K562 (cell line): Measurements from ENCODE around the gene NOL4L. TPM values are rescaled to one million over a fixed set of nuclear protein-coding genes. Genes with fewer than 3 reads are reported as not detected.

Experiments
- BRD9 ChIP-seq: fragments of 450-650 bp; IDR thresholded peaks from 2 replicates; pipeline ENCODE4 v1.6.1; 2018; ENCODE audit warnings: low read depth; ENCODE audit not compliant: partially characterized antibody
- ESRRA ChIP-seq: fragments of 450-650 bp; IDR thresholded peaks from 2 replicates; pipeline ENCODE4 v1.6.1; 2014; ENCODE audit warnings: low read depth, mild to moderate bottlenecking, moderate library complexity, borderline replicate concordance
- GABPB2 ChIP-seq: fragments of 250-450 bp; sonication (Bioruptor Pico); conservative IDR thresholded peaks from 2 replicates; pipeline ENCODE4 v1.5.1; 2021; ENCODE audit warnings: mild to moderate bottlenecking
- NFE2 ChIP-seq: IDR thresholded peaks from 2 replicates; pipeline ENCODE4 v1.6.1; 2014; ENCODE audit warnings: antibody characterized with exemption, low read depth
- POLR2A ChIP-seq: fragments of 450-650 bp; conservative IDR thresholded peaks from 2 replicates; pipeline ENCODE4 v1.6.1; 2016
- POU5F1 ChIP-seq: fragments of 150-350 bp; IDR thresholded peaks from 2 replicates; pipeline ENCODE4 v1.6.1; 2014; ENCODE audit warnings: borderline replicate concordance, low read length, low read depth, mild to moderate bottlenecking; ENCODE audit not compliant: partially characterized antibody
- RB1 ChIP-seq: fragments of 450-650 bp; IDR thresholded peaks from 2 replicates; pipeline ENCODE4 v1.6.1; 2017; ENCODE audit warnings: low read depth, mild to moderate bottlenecking
- RBBP5 ChIP-seq: fragments of 200-600 bp; sonication (generic); IDR thresholded peaks from 2 replicates; pipeline ENCODE4 v1.6.1; 2012; ENCODE audit warnings: borderline replicate concordance, mild to moderate bottlenecking, low read length, control low read depth, inconsistent platforms; ENCODE audit not compliant: insufficient read depth, poor library complexity, severe bottlenecking
- RNF2 ChIP-seq: sonication (generic); IDR thresholded peaks from 2 replicates; pipeline ENCODE4 v1.6.1; 2016
- SMARCA5 ChIP-seq: fragments of 450-650 bp; IDR thresholded peaks from 2 replicates; pipeline ENCODE4 v1.6.1; 2016
- SNRNP70 ChIP-seq: fragments of 200-400 bp; formaldehyde crosslinking; optimal IDR thresholded peaks from 2 replicates; pipeline ENCODE3; 2017; ENCODE audit warnings: low read depth, low read length
- TAF9B ChIP-seq: fragments of 450-650 bp; IDR thresholded peaks from 2 replicates; pipeline ENCODE4 v1.6.1; 2018; ENCODE audit warnings: mild to moderate bottlenecking; ENCODE audit not compliant: partially characterized antibody
- TEAD1 ChIP-seq, 2 experiments: fragments of 450-650 bp in 1 of 2; sonication (generic) in 1 of 2; formaldehyde crosslinking; IDR thresholded peaks; 2 replicates each; pipeline versions ENCODE4 v1.4.0 to v1.8.0; 2020 to 2022; ENCODE audit warnings: mild to moderate bottlenecking in 2 of 2, missing genetic modification reagents in 1 of 2
- ZNF217 ChIP-seq: sonication (generic); formaldehyde crosslinking; IDR thresholded peaks from 2 replicates; pipeline ENCODE4 v1.8.0; 2022; ENCODE audit warnings: mild to moderate bottlenecking, missing genetic modification reagents
- ZNF24 ChIP-seq: fragments of 450-650 bp; IDR thresholded peaks from 2 replicates; pipeline ENCODE4 v1.6.1; 2016
- ZNF253 ChIP-seq: fragments of 250-450 bp; sonication (Bioruptor Pico); conservative IDR thresholded peaks from 2 replicates; pipeline ENCODE4 v1.6.1; 2021; ENCODE audit warnings: mild to moderate bottlenecking
- ZNF316 ChIP-seq: fragments of 450-650 bp; IDR thresholded peaks from 2 replicates; pipeline ENCODE4 v1.6.1; 2016
- ZNF76 ChIP-seq: fragments of 250-450 bp; sonication (Bioruptor Pico); IDR thresholded peaks from 2 replicates; pipeline ENCODE4 v1.4.0; 2020; ENCODE audit warnings: mild to moderate bottlenecking, moderate library complexity, borderline replicate concordance
- polyA plus RNA-seq, 8 experiments: library from polyadenylated mRNA; depleted of rRNA in 4 of 8; stranded (reverse) in 5 of 8; unstranded in 3 of 8; fragments of >200 nt; fragmentation: Nextera tagmentation in 2 of 8; fragmentation: Illumina TruSeq in 1 of 8; extraction: Ambion mirVana in 2 of 8; extraction: Trizol in 1 of 8; gene quantifications; 2 replicates each; pipeline versions ENCODE4 v1.2.1 to v1.2.3, GENCODE V29; 2011 to 2014; ENCODE audit warnings: inconsistent platforms in 1 of 8, missing spikeins in 1 of 8
- total RNA-seq, 7 experiments: library from RNA; depleted of rRNA in 6 of 7; stranded (reverse); fragments of >200 nt in 6 of 7; fragmentation: Illumina TruSeq in 2 of 7; extraction: Trizol in 2 of 7; gene quantifications; 2 replicates each; pipeline versions ENCODE4 v1.2.1 to v1.2.3, GENCODE V29; 2011 to 2021; ENCODE audit warnings: low replicate concordance in 1 of 7
- TF ChIP-seq, protein P1 (sequence below): fragments of 450-650 bp; formaldehyde crosslinking; IDR thresholded peaks from 2 replicates; pipeline ENCODE4 v1.4.0; 2020; ENCODE audit warnings: mild to moderate bottlenecking, moderate library complexity
- TF ChIP-seq, protein P2 (sequence below): sonication (generic); formaldehyde crosslinking; IDR thresholded peaks from 2 replicates; pipeline ENCODE4 v1.8.1; 2023; ENCODE audit warnings: mild to moderate bottlenecking, missing genetic modification reagents
- TF ChIP-seq, protein P3 (sequence below): sonication (generic); formaldehyde crosslinking; IDR thresholded peaks from 2 replicates; pipeline ENCODE4 v1.8.0; 2022; ENCODE audit warnings: mild to moderate bottlenecking, missing genetic modification reagents
- TF ChIP-seq, protein P4 (sequence below): fragments of 250-450 bp; sonication (Bioruptor Pico); IDR thresholded peaks from 2 replicates; pipeline ENCODE4 v1.9.0; 2021; ENCODE audit warnings: mild to moderate bottlenecking
- TF ChIP-seq, protein P5 (sequence below): sonication (generic); IDR thresholded peaks from 2 replicates; pipeline ENCODE4 v1.6.1; 2016

Gene NOL4L
- total and polyA plus RNA-seq, 9 of the 15 experiments (the other 6 are each of a cell fraction or from before 2014, with no cell fraction given), result 5.1 to 36.2 (median 13.6) TPM

DNA sequence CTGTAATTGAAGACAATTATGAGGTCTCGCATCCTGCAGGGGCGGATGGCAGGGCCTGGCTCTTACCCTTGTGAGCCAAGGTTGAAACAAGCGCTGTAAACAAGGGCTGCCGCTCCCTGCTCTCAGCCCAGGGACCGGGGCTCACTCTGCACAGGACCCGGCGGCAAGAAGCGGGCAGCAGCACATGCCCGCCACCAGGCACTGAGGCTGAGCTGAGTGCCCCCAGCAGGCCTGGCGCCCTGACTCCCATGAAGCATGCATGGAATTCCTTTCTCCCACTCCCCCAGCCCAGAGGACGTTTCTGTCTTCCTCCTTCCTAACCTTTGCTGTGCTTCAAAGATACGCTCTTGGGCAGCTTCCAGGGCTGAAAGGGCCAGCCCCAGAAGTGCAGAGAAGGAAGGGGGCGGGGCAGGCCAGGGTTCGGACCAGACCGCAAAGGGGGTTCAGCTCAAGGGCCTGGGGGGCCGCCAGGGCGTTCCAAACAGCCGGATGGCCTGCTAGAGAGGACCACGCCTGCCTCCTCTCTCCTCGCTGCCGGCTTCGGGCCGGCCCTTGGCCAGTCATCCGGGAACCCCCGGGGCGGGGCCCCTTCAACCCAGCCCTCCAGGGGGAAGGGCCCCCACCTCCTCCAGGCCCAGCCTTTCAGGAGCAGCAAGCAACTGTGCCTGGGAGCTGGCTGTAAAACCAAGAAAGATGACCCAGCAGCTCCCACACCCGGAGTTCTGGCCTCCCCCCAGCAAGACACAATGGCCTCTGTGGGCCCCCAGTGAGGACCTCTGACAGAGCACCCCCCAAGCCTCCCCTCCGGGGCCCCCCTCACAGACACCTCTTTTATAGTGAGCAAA lies 109.9 kb downstream of the NOL4L start (continued):
- TF ChIP-seq SNRNP70 (no peak), ZNF217 (CRISPR knock-in tag) (no peak), RB1 (peak; percentile 61; the same call in 1 of the 2 replicates), RBBP5 (no peak), RNF2 (peak; percentile 94), ZNF253 (no peak), BRD9 (no peak), POLR2A (peak; percentile 63; the same call in 1 of the 2 replicates), TAF9B (peak; percentile 41), ZNF76 (CRISPR knock-in tag) (no peak), GABPB2 (no peak), NFE2 (peak; percentile 38; the same call in 1 of the 2 replicates), ZNF24 (no peak), POU5F1 (no peak), SMARCA5 (no peak), ZNF316 (no peak), ESRRA (peak; percentile 86; the same call in 1 of the 2 replicates), TEAD1 (CRISPR knock-in tag; IDR thresholded peaks at IDR 0.05) (peak; percentile 47 to 83; a peak in 3 of 4 replicates)
- TF ChIP-seq, protein P1, sequence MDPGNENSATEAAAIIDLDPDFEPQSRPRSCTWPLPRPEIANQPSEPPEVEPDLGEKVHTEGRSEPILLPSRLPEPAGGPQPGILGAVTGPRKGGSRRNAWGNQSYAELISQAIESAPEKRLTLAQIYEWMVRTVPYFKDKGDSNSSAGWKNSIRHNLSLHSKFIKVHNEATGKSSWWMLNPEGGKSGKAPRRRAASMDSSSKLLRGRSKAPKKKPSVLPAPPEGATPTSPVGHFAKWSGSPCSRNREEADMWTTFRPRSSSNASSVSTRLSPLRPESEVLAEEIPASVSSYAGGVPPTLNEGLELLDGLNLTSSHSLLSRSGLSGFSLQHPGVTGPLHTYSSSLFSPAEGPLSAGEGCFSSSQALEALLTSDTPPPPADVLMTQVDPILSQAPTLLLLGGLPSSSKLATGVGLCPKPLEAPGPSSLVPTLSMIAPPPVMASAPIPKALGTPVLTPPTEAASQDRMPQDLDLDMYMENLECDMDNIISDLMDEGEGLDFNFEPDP (CRISPR knock-in tag), result no peak
- TF ChIP-seq, protein P2, sequence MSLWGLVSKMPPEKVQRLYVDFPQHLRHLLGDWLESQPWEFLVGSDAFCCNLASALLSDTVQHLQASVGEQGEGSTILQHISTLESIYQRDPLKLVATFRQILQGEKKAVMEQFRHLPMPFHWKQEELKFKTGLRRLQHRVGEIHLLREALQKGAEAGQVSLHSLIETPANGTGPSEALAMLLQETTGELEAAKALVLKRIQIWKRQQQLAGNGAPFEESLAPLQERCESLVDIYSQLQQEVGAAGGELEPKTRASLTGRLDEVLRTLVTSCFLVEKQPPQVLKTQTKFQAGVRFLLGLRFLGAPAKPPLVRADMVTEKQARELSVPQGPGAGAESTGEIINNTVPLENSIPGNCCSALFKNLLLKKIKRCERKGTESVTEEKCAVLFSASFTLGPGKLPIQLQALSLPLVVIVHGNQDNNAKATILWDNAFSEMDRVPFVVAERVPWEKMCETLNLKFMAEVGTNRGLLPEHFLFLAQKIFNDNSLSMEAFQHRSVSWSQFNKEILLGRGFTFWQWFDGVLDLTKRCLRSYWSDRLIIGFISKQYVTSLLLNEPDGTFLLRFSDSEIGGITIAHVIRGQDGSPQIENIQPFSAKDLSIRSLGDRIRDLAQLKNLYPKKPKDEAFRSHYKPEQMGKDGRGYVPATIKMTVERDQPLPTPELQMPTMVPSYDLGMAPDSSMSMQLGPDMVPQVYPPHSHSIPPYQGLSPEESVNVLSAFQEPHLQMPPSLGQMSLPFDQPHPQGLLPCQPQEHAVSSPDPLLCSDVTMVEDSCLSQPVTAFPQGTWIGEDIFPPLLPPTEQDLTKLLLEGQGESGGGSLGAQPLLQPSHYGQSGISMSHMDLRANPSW, result no peak
- TF ChIP-seq, protein P3, sequence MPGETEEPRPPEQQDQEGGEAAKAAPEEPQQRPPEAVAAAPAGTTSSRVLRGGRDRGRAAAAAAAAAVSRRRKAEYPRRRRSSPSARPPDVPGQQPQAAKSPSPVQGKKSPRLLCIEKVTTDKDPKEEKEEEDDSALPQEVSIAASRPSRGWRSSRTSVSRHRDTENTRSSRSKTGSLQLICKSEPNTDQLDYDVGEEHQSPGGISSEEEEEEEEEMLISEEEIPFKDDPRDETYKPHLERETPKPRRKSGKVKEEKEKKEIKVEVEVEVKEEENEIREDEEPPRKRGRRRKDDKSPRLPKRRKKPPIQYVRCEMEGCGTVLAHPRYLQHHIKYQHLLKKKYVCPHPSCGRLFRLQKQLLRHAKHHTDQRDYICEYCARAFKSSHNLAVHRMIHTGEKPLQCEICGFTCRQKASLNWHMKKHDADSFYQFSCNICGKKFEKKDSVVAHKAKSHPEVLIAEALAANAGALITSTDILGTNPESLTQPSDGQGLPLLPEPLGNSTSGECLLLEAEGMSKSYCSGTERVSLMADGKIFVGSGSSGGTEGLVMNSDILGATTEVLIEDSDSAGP, result no peak
- TF ChIP-seq, protein P4, sequence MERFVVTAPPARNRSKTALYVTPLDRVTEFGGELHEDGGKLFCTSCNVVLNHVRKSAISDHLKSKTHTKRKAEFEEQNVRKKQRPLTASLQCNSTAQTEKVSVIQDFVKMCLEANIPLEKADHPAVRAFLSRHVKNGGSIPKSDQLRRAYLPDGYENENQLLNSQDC (CRISPR knock-in tag), result no peak
- TF ChIP-seq, protein P5, sequence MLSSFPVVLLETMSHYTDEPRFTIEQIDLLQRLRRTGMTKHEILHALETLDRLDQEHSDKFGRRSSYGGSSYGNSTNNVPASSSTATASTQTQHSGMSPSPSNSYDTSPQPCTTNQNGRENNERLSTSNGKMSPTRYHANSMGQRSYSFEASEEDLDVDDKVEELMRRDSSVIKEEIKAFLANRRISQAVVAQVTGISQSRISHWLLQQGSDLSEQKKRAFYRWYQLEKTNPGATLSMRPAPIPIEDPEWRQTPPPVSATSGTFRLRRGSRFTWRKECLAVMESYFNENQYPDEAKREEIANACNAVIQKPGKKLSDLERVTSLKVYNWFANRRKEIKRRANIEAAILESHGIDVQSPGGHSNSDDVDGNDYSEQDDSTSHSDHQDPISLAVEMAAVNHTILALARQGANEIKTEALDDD, result peak; percentile 45; the same call in 1 of the 2 replicates
